SKM-1 treated with dmso at 0.1 percent for 144 hours (cell line): Measurements from ENCODE around the gene POLR1A.

Source experiments
- DNase-seq: peaks from one replicate; lab custom pipeline; 2025; ENCODE audit not compliant: unreplicated experiment; lab: John Stamatoyannopoulos, UW

Gene POLR1A

DNA sequence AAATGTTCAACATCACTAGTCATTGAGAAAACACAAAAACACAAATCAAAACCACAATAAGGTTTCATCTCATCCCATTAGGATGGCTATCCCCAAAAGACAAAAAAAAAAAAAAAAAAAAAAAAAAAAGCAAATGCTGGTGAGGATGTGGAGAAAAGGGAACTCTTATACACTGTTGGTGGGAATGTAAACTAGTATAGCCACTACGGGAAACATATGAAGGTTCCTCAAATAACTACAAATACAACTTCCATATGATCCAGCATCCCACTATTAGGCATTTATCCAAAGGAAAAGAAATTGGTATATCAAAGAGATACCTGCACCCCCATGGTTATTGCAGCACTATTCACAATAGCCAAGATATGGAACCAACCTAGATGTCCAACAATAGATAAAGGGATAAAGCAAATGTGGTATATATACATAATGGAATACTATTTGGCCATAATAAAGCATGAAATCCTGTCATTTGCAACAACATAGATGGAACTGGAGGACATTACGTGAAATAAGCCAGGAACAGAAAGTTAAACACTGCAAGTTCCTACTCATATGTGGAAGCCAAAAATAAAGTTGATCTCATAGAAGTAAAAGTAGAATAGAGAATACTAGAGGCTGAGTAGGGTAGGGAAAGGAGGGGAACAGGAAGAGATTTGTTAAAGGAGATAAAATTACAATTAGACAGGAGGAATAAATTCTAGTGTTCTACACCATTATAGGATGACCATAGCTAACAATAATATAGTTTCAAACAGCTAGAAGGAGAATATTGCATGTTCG is 8.4 kb downstream of the POLR1A start:
- DNase-seq, result no peak

DNA sequence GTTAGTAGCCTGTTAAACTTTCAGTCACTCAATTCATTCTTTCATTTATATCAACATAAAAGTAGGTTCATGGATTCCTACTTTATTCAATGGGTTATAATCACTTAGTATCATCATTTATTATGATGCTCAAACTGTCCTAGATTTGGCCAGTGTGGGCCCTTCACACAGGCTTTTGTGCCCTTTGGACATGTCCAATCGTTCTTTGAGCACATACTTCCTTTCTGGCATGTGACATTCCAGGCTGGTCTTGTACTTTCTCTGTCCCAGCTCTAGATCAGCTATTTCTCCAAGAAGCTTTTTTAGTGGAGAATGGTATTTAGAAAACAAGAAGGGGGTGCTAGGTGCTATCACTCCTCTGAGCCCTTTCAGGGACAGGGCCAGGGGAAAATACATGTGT is 11.5 kb downstream of the POLR1A start:
- DNase-seq, result no peak

DNA sequence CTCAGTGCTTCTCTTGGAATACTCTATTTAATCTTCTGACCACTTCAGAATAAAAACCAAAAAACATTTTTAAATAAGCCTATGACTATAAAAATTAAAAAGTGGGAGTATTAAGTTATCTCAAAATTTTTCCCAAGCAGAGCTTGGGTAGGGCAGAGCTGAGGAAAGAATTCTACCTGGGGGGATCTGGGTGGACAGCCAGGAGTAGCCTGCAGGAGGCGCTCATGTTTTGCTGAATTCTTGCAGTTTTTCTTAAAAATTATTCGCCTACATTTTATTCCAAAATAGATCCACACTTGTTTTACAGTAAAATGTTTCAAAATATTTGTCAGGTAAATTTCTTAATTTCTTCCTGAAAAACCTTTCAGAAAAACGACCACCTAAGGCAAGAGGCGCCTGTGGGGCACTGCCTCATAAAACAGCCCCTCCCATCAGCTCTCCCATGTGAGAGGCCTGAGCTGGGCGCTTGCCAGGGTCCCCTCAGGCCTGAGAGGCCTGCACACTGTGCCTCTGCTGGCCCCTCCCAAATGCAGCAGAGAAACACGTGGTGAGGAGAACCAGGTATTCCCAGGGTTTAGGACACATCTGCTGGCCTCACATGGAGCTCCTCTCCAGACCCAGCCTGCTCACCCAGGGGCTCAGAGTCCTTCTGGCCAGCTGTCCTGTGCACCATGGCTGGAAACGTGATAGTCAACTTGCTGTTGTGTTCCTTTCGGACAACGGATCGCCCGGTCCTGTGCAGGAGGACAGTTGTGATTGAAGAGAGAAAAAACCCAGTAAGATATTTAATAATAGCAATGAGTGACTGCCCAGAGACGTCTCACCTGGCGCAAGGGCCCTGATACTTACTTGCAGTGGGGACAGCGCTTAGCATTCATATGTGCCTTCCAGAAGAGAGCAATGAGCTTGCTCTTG is 17.5 kb downstream of the POLR1A start:
- DNase-seq, result no peak

DNA sequence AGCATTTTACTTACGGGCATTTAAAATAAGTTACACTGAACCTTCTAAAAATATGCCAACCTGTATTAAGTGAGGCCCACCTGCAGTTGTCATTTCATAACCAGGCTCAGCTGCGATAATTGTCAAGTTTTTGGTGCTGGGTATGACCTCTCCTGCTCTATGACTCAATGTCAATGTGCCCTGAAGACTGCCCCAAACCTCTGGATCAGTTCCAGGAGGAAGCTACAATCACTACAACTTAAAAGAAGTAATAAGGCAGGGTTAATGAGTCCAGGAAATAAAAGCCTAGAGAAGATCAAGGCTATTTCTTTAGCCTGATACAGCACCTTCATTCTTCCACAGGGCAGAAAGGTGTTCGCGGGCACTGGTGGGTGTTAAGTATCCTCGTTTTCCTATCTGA is 22.9 kb downstream of the POLR1A start:
- DNase-seq, result no peak

DNA sequence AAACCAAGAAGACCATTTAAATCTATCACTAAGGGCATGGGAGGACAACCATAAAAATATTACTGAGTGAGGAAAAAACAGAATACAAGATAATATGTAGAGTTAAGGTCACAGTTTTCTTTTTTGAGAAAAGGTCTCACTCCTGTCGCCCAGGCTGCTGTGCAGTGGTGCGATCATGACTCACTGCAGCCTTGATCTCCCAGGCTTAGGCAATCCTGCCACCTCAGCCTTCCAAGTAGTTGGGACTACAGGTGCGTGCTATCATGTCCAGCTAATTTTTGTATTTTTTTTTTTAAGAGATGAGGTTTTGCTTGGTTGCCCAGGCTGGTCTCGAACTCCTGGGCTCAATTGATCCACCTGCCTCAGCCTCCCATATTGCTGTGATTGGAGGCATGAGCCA is 24.0 kb downstream of the POLR1A start:
- DNase-seq, result no peak

DNA sequence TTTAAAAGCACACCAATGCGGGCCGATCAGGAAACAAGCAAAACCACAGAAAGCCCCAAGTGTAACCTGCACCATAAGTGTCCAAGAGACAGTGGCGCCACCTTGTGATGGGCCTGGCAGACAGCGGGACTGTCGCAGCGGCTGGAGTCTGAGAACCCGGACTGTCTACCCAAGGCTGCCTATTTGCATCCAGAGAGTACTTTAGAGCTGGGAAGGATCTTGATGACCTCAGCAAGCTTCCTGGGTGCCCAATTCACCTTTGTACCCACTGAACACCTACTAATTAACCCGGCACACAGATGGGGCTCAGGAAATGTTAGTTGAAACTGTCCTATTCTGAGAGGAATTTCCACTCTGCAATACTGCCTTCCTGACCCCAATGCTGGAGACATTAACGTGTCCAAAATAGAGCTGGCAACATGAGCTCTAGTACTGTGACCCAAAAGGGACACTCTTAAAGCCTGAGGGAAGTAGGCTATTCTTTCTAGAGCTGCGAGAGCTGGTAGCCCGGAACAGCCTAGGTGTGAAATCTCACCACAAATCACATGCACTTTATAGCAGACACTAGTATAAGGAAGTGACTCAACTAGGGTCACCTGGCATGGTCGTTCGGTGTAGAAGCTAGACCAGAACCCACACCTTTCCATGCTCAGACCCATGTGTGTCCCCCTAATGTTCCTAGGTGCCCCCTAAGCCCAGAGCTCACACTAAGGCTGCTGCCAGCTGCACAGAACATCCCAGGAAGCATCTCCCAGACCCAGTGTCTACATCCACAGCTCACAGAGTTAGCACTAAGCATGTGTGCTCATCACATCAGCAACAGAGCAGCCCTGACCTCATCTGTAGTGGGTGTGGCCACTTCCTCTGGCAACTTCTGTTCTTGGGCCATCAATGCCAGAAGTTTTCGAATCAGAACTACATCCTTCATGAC is 25.4 kb downstream of the POLR1A start:
- peak; percentile 38 for DNase-seq

DNA sequence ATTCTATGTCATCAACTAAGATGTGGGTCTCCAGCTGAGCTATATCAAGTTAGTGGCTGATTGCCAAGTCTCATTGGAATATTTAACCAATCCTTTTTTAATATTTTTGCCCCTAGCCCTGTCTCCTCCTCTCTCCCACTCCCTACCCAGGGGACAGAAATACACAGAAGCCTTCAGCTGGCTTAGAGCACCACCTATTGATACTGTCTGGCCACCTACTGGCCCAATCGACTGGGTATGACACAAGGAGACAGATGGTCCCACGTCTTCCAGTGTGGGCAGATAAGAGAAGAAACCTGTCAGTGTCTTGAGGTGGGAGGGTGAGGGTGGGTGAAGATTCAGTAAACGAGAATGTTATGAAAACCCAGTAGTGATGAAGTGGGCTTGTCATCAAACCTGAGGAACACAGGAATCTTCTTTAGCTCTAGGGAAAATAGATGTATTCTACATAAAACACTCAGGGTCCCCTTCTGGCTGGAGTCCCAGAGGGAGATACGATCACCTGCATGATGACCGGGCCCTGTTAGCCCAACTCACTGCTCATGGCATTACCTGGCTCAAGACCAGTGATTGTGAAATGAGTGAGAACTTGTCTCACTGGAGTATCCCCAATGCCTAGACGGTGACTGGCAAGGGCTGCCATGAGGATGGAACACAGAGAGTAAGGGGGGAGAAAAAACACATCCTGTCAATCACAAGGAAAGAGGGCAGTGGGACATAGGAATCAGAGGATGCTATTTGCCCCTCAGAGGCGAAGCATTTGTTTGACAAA is 26.7 kb downstream of the POLR1A start:
- DNase-seq, result no peak

DNA sequence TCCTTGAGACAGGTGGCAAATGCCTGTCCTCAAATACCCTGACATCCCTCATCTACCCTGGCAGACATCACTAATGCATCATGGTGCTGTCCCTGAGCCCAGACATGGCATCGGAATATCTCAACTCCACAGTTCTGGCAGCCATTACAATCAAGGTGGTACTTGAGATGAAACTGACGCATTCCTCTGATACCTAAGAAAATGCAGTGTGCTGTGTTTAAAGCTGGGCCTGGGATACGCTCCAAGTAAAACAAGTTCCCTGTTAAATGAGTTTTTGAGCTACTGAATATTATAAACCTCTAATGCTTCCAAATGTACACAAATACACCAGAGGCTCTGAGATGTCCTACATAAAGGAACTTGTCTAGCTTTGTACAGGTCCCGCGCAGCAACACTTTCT is 29.8 kb downstream of the POLR1A start:
- no peak for DNase-seq

DNA sequence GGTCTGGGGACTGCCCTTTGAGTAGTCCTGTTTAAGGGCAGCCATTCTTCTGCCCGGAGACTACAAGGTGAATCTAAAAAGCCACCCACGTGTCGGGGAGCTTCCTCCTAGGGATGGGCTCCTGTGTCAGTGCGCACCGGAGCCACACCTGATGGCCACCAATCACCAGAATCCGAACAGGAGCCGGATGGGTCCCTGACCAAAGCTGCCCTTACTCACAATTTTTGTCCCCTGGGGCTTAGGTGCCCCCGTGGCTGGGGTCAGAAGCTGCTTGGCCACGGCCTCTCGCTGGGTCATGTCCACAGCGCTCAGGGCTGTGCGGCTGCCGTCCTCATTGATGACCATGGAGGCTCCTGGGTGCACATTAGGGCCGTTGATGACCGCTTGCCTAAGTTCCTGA is 30.9 kb downstream of the POLR1A start:
- DNase-seq, result no peak

DNA sequence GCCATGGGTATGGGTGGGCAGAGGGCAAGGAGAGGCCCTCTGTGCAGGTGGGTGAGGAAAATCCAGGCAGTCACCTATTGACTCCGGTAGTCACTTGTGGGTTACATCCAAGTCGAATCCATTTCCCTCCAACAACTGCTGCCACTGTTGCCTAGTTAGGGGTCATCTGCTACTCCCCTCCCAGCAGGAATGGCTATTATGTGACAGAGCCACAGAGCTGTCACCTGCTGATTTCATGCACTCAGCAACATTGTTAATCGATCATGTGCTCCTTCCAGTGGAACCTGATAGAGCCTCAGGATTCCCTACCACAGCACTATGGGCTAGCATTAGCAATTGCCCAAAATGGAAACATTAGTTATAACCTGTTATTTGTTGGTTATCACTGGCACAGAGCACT is 31.4 kb downstream of the POLR1A start:
- DNase-seq, result no peak

DNA sequence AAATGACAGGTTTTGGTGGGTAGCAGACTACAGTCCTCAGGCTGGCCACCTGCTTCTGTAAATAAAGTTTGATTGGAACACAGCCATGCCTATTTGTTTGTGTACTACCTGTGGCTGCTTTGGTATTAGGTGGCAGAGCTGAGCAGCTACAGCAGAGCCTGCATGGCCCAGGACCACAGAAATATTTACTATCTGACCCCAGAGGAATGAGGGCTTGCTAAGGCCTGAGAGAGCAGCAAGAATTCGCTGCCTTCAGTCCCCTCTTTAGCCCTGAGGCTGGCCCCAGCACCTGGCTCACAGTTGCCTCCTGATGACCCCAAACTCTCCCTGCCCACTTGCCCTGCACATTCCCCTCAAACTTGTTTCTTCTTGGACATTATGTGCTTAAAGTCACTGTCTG is 32.5 kb downstream of the POLR1A start:
- DNase-seq, result no peak

DNA sequence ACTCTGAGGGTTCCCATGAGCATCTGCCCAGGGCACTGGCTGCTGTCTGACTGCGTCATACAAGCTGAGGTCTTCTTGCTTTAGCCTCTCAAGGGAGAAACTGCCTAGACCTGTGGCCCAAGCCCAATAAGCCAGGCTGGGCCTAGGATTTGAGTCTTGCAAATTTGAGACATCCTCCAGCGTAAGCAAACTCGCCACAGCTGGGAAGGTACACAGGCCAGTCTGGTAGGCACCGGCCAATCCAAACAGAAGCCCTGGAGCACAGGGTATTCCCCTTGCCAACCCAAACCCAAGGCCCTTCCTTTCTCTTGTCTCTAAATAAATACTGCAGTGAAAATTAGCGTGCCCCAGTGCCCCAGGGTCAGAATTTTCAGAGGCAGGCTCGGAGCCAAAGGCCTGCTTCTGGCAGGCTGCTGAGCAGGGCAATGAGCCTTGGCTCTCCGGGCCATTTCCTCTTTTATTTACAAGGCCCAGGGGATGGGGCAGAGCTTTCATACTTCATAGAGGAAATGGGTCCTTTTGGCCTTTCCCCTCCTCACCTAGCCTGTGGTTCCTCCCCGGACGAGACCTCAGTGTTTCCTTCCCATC is 33.3 kb downstream of the POLR1A start:
- DNase-seq, result peak; percentile 35

DNA sequence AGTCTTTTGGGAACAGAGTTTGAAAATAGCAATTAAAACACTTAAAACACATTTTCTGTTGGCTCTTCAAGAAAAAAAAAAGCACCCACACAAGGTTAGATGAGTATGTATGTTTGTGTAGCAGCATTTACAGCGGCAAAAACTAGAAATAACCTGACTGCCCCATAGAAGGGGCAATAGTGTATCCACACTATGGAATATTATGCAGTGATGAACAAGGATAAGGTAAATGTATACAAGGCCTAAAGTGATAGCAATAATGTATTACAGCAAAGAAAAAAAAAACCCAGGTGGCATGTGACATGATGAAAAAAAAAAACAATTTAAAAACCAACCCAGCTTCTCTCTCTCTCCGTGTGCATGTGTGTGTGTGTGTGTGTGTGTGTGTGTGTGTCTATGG is 34.8 kb downstream of the POLR1A start:
- no peak for DNase-seq

DNA sequence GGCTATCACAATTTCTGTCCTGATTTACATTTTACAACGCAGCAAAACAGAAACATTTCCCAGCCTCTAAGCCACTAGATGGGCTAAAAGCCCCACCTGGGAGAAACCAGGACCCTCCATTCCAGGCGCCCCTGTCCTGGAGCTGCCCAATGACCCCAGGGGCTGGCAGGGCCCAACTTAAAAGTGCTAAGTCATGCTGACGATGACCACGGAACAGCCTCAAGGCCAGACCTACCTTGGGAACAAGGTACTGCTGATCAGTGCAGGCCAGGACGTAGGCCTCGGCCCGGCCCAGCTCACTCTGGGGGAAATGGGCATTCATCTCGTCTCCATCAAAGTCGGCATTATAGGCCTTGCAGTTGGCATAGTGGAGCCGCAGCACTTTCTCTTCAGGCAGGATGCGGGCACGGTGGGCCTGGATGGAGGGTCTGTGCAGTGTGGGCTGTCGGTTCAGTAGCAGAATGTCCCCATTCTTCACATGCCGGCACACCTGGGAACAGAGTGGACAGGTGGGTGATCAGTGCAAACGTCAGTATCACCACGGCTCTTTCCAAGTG is 35.8 kb downstream of the POLR1A start:
- no peak for DNase-seq

DNA sequence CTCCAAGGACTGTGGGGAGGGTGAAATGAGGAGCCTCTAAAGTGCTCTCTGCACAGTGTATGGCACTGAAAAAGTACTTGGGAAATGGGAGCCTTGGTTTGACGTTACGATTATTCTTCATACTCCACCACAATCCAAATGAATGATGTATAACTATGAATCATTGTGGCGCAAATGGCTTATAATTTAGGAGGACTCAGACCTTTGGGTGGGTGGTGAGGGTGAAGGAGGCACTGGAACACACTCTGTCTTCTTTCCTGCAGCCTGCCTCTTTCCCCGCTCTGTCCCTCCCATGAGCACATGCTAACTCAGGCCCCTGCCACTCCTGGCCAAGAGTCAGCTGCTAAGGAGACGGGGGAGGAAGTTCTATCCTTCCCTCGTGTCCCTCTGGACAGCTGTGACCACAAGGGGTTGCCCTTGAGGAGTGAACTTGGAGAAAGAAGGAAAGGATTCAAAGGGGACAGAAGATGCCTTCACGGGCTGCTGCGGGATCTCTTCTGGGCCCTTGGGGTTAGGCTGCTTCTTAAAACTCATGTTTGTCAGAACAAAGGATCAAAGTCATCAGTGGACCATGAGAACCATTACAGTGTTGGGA is 36.5 kb downstream of the POLR1A start:
- DNase-seq, result no peak

DNA sequence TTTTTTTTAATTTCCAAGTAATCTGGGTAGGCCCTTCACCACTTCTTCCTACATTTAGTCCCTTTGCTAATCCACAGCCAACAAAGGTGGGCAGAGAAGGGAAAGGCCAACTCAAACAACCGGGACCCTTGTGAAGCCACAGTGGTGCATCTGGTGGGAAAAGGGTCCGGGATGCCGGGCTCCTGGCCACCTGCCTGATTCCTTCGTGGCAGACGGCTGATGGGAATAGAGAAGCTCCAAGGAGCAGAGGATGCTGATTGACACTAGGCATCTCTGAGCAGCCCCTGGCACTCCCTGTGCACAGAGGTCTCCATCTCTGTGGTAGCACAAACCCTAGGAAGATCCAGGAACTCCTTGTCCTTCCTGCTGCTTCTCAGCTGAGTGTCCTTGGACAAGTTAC is 37.0 kb downstream of the POLR1A start:
- no peak for DNase-seq

DNA sequence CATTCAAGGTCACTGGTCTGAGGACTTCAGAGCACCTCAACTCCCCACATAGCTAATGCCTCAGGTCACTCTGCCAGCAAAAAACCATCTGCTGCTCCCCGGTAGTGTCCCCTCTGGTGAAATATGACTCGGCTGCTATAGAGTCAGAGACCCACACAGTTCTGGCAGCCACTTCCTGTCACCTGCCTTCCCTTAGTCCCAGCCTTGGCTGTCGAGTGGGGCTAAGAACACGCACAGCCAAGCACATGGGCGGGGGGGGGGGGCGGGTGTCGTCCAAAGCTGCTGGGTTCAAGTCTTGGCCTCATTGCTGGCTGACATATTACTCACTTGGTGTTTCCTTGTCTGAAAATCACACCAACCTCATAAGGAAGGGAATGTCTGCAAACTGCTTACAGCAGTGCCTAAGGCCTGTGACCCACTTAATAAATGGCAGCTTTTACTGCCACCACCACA is 37.5 kb downstream of the POLR1A start:
- no peak for DNase-seq

DNA sequence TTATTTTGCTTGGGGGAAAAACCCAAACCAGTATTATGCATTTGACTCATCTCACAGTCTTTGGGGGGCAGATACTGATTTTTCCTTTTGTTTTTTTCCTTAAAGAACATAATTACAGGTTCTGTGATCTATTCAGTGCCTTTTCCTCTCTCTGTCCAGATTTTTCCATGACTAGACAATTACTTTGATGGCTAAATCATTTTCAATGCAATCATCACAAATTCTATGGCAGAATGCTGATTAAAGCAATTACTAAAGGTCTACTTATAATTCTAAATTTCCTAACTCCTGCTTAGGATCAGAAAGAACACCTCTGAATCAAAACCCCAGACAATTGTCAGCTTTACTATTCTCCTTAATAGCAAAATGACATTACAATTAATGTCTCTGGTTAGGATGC is 38.8 kb downstream of the POLR1A start:
- DNase-seq, result no peak

DNA sequence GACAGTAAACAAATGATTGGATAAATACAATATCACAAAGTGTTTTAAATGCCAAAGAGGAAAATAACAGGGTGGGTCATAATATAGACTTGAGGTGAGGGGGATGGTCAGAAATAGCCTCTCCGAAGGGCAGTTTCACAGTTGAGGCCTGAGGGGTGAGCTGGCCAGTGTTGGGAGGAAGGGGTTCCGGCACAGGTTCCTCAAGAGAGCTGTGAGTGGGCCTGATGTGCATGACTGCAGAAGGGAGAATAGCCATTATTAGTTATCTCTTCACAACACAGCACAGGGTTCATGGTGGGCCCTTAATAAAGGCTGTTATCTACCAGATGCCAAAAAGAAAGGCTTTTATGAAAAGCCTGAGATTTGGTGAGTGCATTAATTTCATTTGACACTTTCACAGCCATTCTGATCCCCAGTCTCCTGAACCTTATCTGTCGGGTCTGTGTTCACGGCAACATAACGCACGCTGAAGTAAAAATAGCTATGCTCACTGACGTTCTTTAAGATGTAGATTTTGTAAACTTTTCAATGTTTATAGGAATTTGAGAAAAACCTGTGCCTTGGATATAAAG is 39.6 kb downstream of the POLR1A start:
- DNase-seq, result no peak
